ENCODE data around the gene SEMA3A. TPM values are rescaled to one million over a fixed set of nuclear protein-coding genes. Genes with fewer than 3 reads are reported as not detected.
"Not testable (repeated sequence)": the region's sequence is repeated elsewhere in the genome, so short reads cannot be mapped to it uniquely, and the experiment has no call there.

SEMA3A gene
- total and polyA plus RNA-seq, 11 donors: 0.30 to 6.6 (median 1.4) TPM

- no peaks in the 10 kb centered on the region for H3K27me3 ChIP-seq
- ATAC-seq: no peak
- no peaks in the 10 kb centered on the region for H3K9me3 ChIP-seq
- DNase-seq: no peak
- intact Hi-C loops (cut with DNase I): no loop called here
- TF ChIP-seq POLR2A (IDR thresholded peaks at IDR 0.05) (no peak), CTCF (IDR thresholded peaks at IDR 0.05) (no peak)
- H3K36me3 ChIP-seq: no peaks in the 10 kb centered on the region
- no peaks in the 10 kb centered on the region for H3K4me1 ChIP-seq
- H3K4me3 ChIP-seq: no peak overlapping the region
- no peak overlapping the region for H3K27ac ChIP-seq
Measured at GRCh38 chr7:84152995-84153394, 41.6 kb downstream of the SEMA3A start.

- ATAC-seq; H3K9me3 ChIP-seq; intact Hi-C loops (cut with DNase I); H3K36me3 ChIP-seq; H3K27ac ChIP-seq; H3K4me3 ChIP-seq; DNase-seq; H3K27me3 ChIP-seq; H3K4me1 ChIP-seq: not testable (repeated sequence)
- 94 to 97% (median 96%) methylated on average over 14 to 22 of the region's 22 CpGs for WGBS, 4 donors
Measured at GRCh38 chr7:84150370-84150769, 44.2 kb downstream of the SEMA3A start.

- Histone ChIP-seq H3K27me3 (no peaks in the 10 kb centered on the region), H3K4me3 (no peak overlapping the region), H3K9me3 (no peaks in the 10 kb centered on the region), H3K4me1 (no peaks in the 10 kb centered on the region), H3K36me3 (no peaks in the 10 kb centered on the region), H3K27ac (no peak overlapping the region)
- no peak for ATAC-seq
- 67 to 90% (median 84%) methylated on average over 3 of the region's 3 CpGs for WGBS, 4 donors
- DNase-seq: no peak
- TF ChIP-seq CTCF (IDR thresholded peaks at IDR 0.05) (no peak), POLR2A (IDR thresholded peaks at IDR 0.05) (no peak)
- intact Hi-C loops (cut with DNase I): no loop called here
Measured at GRCh38 chr7:84149573-84149972, 45.0 kb downstream of the SEMA3A start.

- DNase-seq (no peak), ATAC-seq (no peak)
- Histone ChIP-seq H3K4me1 (no peaks in the 10 kb centered on the region), H3K27ac (no peak overlapping the region), H3K27me3 (no peaks in the 10 kb centered on the region), H3K9me3 (no peaks in the 10 kb centered on the region), H3K4me3 (no peak overlapping the region), H3K36me3 (no peaks in the 10 kb centered on the region)
- intact Hi-C loops (cut with DNase I): no loop called here
- 61 to 65% (median 62%) methylated on average over 3 of the region's 3 CpGs for WGBS, 4 donors
- TF ChIP-seq CTCF (IDR thresholded peaks at IDR 0.05): no peak
Measured at GRCh38 chr7:84145892-84146291, 48.7 kb downstream of the SEMA3A start.

- ATAC-seq: no peak
- 70 to 87% (median 77%) methylated on average over 1 of the region's 1 CpG for WGBS, 4 donors
Measured at GRCh38 chr7:84144935-84145334, 49.7 kb downstream of the SEMA3A start.

More at GRCh38 chr7:84144935-84145334, 49.7 kb downstream of the SEMA3A start:
- H3K4me1 ChIP-seq: no peaks in the 10 kb centered on the region
- no peaks in the 10 kb centered on the region for H3K9me3 ChIP-seq
- intact Hi-C loops (cut with DNase I): no loop called here
- H3K27ac ChIP-seq: no peak overlapping the region
- no peak for TF ChIP-seq POLR2A (IDR thresholded peaks at IDR 0.05)
- TF ChIP-seq CTCF (IDR thresholded peaks at IDR 0.05): no peak
- H3K36me3 ChIP-seq: no peaks in the 10 kb centered on the region
- no peak overlapping the region for H3K4me3 ChIP-seq
- no peak for DNase-seq
- no peaks in the 10 kb centered on the region for H3K27me3 ChIP-seq

Data from heart left ventricle (tissue), 16 donors.